Liver (tissue), 9 donors: Measurements from ENCODE around the gene PLSCR3. TPM values are rescaled to one million over a fixed set of nuclear protein-coding genes. Genes with fewer than 3 reads are reported as not detected.

Experiments used
- DNase-seq: peaks from one replicate; pipeline ENCODE4 v3.0.0-alpha.2; 2017; ENCODE audit warnings: low spot score
- H3K27ac ChIP-seq, 2 donors: one replicate each; pipeline ENCODE4 v1.7.0; 2013; ENCODE audit warnings: inconsistent platforms in 2 of 2, low read length in 2 of 2, control low read depth in 1 of 2, low read depth in 1 of 2, mild to moderate bottlenecking in 1 of 2
- H3K27me3 ChIP-seq, 4 donors: one replicate each; pipeline versions ENCODE4 v1.6.1 to v1.7.0; 2013; ENCODE audit warnings: low read length in 3 of 4, inconsistent platforms in 1 of 4, mild to moderate bottlenecking in 1 of 4, moderate library complexity in 1 of 4; ENCODE audit not compliant: control insufficient read depth in 4 of 4, insufficient read depth in 4 of 4
- H3K36me3 ChIP-seq, 4 donors: one replicate each; pipeline versions ENCODE4 v1.6.1 to v1.7.0; 2013; ENCODE audit warnings: low read length in 3 of 4, mild to moderate bottlenecking in 3 of 4, low read depth in 1 of 4, moderate library complexity in 1 of 4; ENCODE audit not compliant: control insufficient read depth in 4 of 4, insufficient read depth in 3 of 4
- H3K4me1 ChIP-seq, 4 donors: one replicate each; pipeline versions ENCODE4 v1.6.1 to v1.7.0; 2013; ENCODE audit warnings: low read length in 3 of 4, mild to moderate bottlenecking in 3 of 4, moderate library complexity in 1 of 4; ENCODE audit not compliant: control insufficient read depth in 4 of 4, insufficient read depth in 4 of 4
- H3K4me3 ChIP-seq, 3 donors: one replicate each; pipeline versions ENCODE4 v1.6.1 to v1.7.0; 2013; ENCODE audit warnings: low read length in 3 of 3, control low read depth in 1 of 3, low read depth in 1 of 3, mild to moderate bottlenecking in 1 of 3
- H3K9ac ChIP-seq, 2 donors: one replicate each; pipeline ENCODE4 v1.7.0; 2013; ENCODE audit warnings: low read length in 2 of 2, mild to moderate bottlenecking in 2 of 2, moderate library complexity in 2 of 2, control low read depth in 1 of 2, low read depth in 1 of 2
- H3K9me3 ChIP-seq, 4 donors: one replicate each; pipeline versions ENCODE4 v1.6.1 to v1.7.0; 2013; ENCODE audit warnings: low read length in 3 of 4; ENCODE audit not compliant: control insufficient read depth in 4 of 4
- ATF3 ChIP-seq: IDR thresholded peaks from 2 replicates; pipeline ENCODE4 v1.6.1; 2016; ENCODE audit warnings: antibody characterized with exemption
- CTCF ChIP-seq: fragments of 150-350 bp; IDR thresholded peaks from 2 replicates; pipeline ENCODE4 v1.5.1; 2017; ENCODE audit warnings: improper control_type of control experiment, low read depth, low read length; ENCODE audit not compliant: missing input control
- EGR1 ChIP-seq, 2 donors: IDR thresholded peaks; 2 replicates each; pipeline ENCODE4 v1.6.1; 2016 to 2018; ENCODE audit warnings: antibody characterized with exemption in 2 of 2, low read depth in 2 of 2
- FOXA1 ChIP-seq: IDR thresholded peaks from 2 replicates; pipeline ENCODE4 v1.6.1; 2016; ENCODE audit warnings: antibody characterized with exemption
- FOXA2 ChIP-seq: IDR thresholded peaks from 2 replicates; pipeline ENCODE4 v1.6.1; 2016; ENCODE audit warnings: antibody characterized with exemption
- GABPA ChIP-seq, 2 donors: IDR thresholded peaks in 1 of 2; conservative IDR thresholded peaks in 1 of 2; 2 replicates each; pipeline ENCODE4 v1.6.1; 2016; ENCODE audit warnings: antibody characterized with exemption in 2 of 2, mild to moderate bottlenecking in 1 of 2, moderate library complexity in 1 of 2
- HNF4A ChIP-seq, 2 donors: conservative IDR thresholded peaks; 2 replicates each; pipeline ENCODE4 v1.6.1; 2016; ENCODE audit warnings: antibody characterized with exemption in 2 of 2, mild to moderate bottlenecking in 2 of 2
- HNF4G ChIP-seq: IDR thresholded peaks from 2 replicates; pipeline ENCODE4 v1.6.1; 2016; ENCODE audit warnings: antibody characterized with exemption
- JUND ChIP-seq, 2 donors: IDR thresholded peaks; 2 replicates each; pipeline ENCODE4 v1.6.1; 2016; ENCODE audit warnings: antibody characterized with exemption in 2 of 2
- MAX ChIP-seq: IDR thresholded peaks from 2 replicates; pipeline ENCODE4 v1.6.1; 2016; ENCODE audit warnings: antibody characterized with exemption
- NR2F2 ChIP-seq: IDR thresholded peaks from 2 replicates; pipeline ENCODE4 v1.6.1; 2016; ENCODE audit warnings: antibody characterized with exemption
- RAD21 ChIP-seq, 2 donors: IDR thresholded peaks; 2 replicates each; pipeline ENCODE4 v1.6.1; 2016; ENCODE audit warnings: antibody characterized with exemption in 2 of 2, mild to moderate bottlenecking in 2 of 2
- REST ChIP-seq: IDR thresholded peaks from 2 replicates; pipeline ENCODE4 v1.6.1; 2016; ENCODE audit warnings: antibody characterized with exemption, mild to moderate bottlenecking
- RXRA ChIP-seq, 2 donors: IDR thresholded peaks; 2 replicates each; pipeline ENCODE4 v1.6.1; 2017 to 2018; ENCODE audit warnings: antibody characterized with exemption in 2 of 2, mild to moderate bottlenecking in 1 of 2
- SP1 ChIP-seq: IDR thresholded peaks from 2 replicates; pipeline ENCODE4 v1.6.1; 2018; ENCODE audit warnings: antibody characterized with exemption, mild to moderate bottlenecking
- TAF1 ChIP-seq: conservative IDR thresholded peaks from 2 replicates; pipeline ENCODE4 v1.6.1; 2016; ENCODE audit warnings: antibody characterized with exemption, mild to moderate bottlenecking
- YY1 ChIP-seq: IDR thresholded peaks from 2 replicates; pipeline ENCODE4 v1.6.1; 2016; ENCODE audit warnings: antibody characterized with exemption, mild to moderate bottlenecking
- ZBTB33 ChIP-seq: IDR thresholded peaks from 2 replicates; pipeline ENCODE4 v1.6.1; 2016; ENCODE audit warnings: antibody characterized with exemption
- WGBS: extraction: QIAGEN DNeasy Blood & Tissue Kit; methylation state at CpG from one replicate; pipeline ENCODE4 v1.1.7; 2013; 5-methylcytosine and 5-hydroxymethylcytosine counted together
- polyA plus RNA-seq, 2 donors: library from polyadenylated mRNA; stranded (reverse) in 1 of 2; unstranded in 1 of 2; fragments of 200-250 nt in 1 of 2; fragments of >200 nt in 1 of 2; fragmentation: Nextera tagmentation in 1 of 2; extraction: Ambion mirVana in 1 of 2; gene quantifications; one replicate each; pipeline versions ENCODE4 v1.2.1 to v1.2.3, GENCODE V29; 2013 to 2015
- total RNA-seq, 2 donors: library from RNA; depleted of rRNA; stranded (reverse); fragments of >200 nt; gene quantifications; one replicate each; pipeline ENCODE4 v1.2.3, GENCODE V29; 2014
- donor health status: healthy.
- donor health status: healthy.
- donor health status: healthy.
- donor health status: healthy.
- donor health status: healthy.

PLSCR3 gene
- total and polyA plus RNA-seq, 4 donors = 2.8 to 10.9 (median 4.1) TPM

GRCh38 chr17:7407082-7407481, 12.8 kb upstream of the PLSCR3 start:
- TF ChIP-seq REST = no peak
- no peak for TF ChIP-seq SP1
- no peak for TF ChIP-seq RXRA (IDR thresholded peaks at IDR 0.05)
- TF ChIP-seq MAX = no peak
- no peak for TF ChIP-seq HNF4G
- no peak for TF ChIP-seq FOXA1
- no peak for TF ChIP-seq CTCF
- no peak for TF ChIP-seq HNF4A (conservative IDR thresholded peaks at IDR 0.05)
- no peak for TF ChIP-seq EGR1 (IDR thresholded peaks at IDR 0.05; ENCODE audit: low read depth in 2 of 2)
- TF ChIP-seq ATF3 = no peak
- no peak for TF ChIP-seq RAD21 (IDR thresholded peaks at IDR 0.05)
- TF ChIP-seq JUND (IDR thresholded peaks at IDR 0.05) = no peak
- TF ChIP-seq FOXA2 = no peak
- no peak for TF ChIP-seq YY1
- TF ChIP-seq NR2F2 = no peak
- TF ChIP-seq TAF1 = no peak
- no peak for TF ChIP-seq ZBTB33
- TF ChIP-seq GABPA (IDR thresholded peaks at IDR 0.05 in 1 of 2, conservative IDR thresholded peaks at IDR 0.05 in 1 of 2) = no peak
- Histone ChIP-seq H3K9ac (no peak overlapping the region), H3K36me3 (no peaks in the 10 kb centered on the region), H3K27ac (no peak overlapping the region), H3K27me3 (no peaks in the 10 kb centered on the region), H3K4me3 (no peak overlapping the region), H3K9me3 (no peaks in the 10 kb centered on the region), H3K4me1 (peaks cover 4 to 8% (median 7%) of the 10 kb centered on the region in 4 donors)
- no peak for DNase-seq
- WGBS = 84% methylated on average over 13 of the region's 13 CpGs
